ENCODE results near the gene WAC.
A peak's percentile ranks its signal among the peaks of the same experiment; 100 is the strongest.
"Not testable (repeated sequence)": the region's sequence is repeated elsewhere in the genome, so short reads cannot be mapped to it uniquely, and the experiment has no call there.

WAC gene, protein sequence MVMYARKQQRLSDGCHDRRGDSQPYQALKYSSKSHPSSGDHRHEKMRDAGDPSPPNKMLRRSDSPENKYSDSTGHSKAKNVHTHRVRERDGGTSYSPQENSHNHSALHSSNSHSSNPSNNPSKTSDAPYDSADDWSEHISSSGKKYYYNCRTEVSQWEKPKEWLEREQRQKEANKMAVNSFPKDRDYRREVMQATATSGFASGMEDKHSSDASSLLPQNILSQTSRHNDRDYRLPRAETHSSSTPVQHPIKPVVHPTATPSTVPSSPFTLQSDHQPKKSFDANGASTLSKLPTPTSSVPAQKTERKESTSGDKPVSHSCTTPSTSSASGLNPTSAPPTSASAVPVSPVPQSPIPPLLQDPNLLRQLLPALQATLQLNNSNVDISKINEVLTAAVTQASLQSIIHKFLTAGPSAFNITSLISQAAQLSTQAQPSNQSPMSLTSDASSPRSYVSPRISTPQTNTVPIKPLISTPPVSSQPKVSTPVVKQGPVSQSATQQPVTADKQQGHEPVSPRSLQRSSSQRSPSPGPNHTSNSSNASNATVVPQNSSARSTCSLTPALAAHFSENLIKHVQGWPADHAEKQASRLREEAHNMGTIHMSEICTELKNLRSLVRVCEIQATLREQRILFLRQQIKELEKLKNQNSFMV

DNA sequence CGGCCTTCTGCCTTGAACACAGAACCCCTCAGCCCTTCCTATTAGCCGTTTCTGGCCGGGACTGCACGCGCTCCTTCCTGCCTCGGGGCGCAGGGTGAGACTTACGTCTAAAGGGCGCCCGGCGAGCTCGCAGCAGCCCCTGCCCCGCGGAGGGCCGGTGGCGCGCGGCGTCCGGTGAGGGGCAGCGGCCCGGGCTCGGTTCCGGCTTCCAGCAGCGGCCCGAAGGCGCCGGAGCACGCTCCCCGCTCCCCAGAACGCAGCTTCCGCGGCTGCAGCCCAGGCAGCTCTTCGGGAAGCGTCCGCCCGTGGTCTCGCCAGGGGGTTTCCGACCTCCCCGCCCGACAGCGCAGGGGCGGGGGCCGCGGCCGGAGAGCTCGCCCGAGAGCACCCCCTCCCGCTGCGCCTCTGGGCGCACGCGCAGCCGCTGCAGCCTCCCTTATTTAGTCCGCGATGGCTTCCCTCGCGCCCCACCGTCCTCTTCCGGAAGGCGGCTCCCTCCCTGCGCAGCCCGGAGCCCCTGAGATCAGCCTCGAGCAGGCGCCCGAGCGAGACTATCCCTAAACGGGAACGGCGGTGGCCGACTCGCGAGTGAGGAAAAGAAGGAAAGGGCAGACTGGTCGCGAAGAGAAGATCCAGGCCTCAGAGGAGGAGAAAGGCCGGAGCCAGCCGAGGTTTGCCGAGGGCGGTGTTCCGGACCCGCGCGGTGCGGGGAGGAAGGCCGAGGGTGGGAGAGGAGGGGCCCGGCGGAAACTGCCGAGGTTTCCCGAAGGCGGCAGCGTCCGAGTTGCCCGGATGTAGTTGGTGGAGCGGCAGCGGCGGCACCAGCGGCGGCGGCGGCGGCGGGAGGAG lies at the start of gene WAC:
Gene WAC, plus strand, starts transcription at position 782 of the 849 bp plus-strand sequence. CDS start 462 bp downstream, outside the sequence.
- peak; percentile 95 to 96 for DNase-seq

DNA sequence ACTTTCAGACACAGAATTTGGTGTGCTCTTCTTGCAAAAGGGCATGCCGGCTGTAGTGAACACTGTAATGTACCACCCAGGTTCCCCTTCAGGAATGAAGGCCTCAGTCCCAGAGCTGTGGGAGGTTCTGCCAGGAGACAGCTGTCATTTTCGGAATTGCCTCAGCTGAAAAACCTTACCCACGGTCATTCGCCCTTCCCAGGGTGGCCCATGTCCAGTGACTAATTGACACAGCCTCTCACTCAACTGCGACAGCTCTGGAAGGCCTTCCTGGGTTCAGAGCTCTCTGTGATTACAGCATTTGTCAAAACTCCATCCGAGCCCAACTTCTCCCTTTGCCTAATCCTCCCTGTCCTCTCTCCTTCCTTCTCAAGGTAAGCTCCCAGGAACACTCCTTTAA lies 43.7 kb upstream of the WAC start:
- DNase-seq, result no peak

DNA sequence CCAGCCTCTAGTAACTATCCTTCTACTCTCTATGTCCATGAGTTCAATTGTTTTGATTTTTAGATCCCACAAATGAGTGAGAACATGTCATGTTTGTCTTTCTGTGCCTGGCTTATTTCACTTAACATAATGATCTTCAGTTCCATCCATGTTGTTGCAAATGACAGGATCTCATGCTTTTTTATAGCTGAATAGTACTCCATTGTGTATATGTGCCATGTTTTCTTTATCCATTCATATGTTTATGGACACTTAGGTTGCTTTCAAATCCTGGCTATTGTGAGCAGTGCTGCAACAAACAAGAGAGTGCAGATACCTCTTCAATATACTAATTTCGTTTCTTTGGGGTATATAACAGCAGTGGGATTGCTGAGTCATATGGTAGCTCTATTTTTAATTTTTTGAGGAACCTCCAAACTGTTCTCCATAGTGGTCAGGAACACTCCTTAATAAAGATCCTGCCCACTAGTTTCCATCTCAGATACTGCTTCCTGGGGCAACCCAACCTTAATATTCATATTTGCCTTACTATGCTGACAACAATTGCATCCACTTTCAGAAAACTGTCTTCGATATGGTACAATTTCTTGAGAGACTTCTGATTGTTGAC lies 42.6 kb upstream of the WAC start:
- not testable (repeated sequence) for DNase-seq

DNA sequence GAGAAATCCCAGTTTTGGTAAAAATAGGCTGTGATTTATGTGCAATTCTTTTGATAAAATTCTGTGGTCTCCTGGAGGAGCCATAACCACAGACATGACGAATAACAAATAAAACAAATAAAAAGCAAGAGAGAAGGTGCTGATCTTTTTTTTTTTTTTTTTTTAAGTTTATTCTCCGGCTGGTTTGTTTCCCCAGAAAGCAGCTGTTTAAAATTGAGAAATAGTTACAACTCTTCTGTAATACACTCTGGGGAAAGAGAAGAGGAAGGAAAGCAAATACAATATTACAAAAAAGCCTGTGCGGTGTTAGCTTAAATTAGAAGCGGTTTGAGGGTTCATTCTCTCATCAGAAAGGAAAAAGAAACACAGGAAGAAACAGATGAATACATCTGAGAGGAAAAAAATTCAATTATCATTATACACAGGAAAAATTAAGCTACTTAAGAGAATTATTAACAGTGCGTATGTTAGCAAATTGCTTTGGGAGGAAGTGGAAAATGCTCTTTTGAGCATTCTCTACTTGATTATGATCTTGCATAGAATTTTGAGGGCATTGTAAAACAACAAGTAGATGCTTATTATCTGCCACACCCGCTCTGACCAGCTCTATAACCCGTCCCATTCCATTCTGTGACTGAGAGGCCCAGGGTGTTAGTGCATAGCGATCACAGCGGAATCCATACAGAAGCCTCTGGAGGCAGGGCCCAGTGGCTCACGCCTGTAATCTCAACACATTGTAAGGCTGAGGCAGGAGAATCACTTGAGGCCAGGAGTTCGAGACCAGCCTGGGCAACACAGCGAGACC lies 40.6 kb upstream of the WAC start:
- peak in 1 of 2 donors; percentile 32 for DNase-seq

DNA sequence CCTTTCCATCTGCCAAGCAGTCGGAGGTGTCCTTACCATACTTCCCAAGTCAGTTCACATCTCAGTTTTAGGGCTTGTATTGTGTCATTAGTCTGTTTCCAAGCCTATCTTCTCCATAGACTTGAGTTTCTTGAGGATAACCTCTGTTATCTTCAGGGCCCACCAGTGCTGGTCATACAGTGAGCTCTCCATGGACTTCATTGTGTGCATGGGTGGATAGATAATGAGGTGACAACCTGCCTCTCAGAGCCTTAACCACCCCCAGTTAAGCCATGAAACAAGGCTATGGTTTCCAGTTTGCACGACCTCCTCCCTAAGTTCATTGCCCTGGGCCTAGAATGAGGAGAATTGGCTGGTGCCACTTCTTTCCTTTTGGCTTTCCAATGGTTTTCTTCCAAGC lies 38.5 kb upstream of the WAC start:
- no peak for DNase-seq

DNA sequence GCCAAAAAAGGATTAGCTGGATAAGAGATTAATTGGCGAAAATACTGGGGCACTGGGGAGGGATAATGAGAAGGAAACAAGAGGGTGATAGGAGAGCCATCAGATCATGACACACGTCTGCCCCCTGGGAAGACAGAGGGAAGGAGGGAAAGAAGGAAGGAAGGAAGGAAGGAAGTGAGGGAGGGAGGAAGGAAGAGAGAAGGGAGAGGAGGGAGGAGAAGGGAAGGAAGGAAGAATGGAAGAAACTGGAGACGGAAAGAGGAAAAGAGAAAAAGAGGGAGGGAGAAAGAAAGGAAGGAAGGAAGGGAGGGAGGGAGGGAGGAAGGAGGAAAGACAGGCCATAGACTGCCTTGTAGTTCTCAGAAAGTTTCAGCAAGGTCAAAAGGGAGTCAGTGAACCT lies 37.8 kb upstream of the WAC start:
- no peak for DNase-seq

DNA sequence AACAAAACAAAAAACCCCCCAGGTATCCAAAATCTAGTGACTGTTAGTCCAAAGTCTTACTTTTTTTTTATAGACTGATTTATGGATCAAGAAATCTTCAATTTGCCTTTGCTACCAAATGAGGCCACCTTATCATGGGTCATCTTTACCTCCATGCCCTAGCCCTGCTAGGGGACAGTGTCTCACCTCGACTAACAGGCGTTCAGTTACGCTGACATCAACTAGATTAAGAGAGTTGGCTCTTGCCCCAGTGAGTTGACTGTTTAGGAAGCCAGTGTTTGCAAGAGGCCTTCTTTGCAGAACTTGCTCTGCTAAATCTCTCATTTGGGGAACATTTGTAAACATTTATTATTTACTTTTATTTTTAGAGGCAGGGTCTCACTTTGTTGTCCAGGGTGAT lies 36.9 kb upstream of the WAC start:
- no peak for DNase-seq

DNA sequence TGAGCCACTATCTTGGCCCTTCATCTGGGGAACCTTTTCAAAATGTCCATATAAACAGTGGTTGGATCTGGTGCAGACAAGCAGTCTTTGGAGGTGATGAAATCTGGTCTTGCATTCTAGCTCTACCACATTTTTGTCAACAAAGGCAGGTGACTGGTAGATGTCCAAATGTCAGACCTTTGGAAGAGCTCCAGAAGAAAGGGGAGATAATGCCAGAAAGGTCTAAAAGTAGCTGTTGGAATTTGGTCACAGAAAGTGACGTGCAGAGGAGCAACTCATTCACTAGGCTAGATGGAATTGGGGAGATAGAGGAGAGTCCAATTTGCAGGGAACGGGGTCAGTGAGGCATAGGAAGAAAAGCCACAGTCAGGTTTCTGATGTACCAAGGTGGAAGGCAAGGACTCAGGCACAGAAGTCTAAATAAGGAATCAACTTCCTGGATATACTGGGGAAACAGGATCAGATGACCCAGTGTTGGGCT lies 36.4 kb upstream of the WAC start:
- DNase-seq, result no peak

DNA sequence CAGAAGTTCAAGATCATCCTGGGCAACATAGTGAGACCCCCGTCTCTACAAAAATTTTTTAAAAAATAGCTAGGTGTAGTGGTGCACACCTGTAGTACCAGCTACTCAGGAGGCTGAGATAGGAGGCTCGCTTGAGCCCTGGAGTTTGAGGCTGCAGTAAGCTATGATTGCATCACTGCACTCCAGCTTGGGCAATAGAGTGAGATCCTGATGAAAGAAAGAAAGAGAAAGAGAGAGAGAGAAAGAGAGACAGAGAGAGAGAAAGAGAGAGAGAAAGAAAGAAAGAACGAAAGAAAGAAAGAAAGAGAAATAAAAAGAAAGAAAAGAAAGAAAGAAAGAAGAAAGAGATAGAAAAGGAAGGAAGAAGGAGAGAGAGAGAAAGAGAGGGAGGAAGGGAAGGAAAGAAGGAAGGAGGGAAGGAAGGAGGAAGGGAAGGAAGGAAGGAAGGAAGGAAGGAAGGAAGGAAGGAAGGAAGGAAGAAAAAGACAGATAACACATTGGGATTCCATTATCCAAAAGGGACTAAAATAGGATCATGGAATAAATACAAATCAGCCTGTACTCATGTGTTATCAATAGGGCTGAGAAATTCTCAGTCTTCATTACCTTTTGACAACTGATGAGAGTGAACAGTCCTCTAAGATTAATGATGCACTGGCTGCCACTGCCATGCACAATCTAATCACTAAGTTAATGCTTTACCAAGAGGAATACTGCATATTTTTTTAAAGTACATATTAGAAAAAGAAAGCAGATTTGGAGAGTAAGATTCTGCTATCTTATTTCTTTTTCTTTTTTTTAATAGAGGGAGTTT lies 35.4 kb upstream of the WAC start:
- DNase-seq, result no peak

DNA sequence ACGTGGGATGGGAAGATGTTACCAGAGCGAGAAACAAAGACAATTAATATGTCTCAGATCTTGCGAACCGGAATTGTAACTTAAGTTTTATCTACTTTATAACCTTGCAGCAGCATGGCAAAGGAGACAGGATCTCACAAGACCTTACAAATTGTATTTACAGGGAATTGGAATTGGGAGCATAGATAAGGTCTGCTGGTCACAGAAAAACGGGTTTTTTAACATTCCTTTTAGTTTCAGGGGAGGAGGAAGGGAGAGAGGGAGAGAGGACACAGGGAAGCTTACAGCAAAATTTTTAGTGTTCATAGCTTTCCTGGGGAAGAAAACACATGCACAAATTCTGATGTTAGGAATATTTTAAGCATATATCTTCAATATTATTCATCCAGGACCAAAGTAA lies 32.7 kb upstream of the WAC start:
- not testable (repeated sequence) for DNase-seq

DNA sequence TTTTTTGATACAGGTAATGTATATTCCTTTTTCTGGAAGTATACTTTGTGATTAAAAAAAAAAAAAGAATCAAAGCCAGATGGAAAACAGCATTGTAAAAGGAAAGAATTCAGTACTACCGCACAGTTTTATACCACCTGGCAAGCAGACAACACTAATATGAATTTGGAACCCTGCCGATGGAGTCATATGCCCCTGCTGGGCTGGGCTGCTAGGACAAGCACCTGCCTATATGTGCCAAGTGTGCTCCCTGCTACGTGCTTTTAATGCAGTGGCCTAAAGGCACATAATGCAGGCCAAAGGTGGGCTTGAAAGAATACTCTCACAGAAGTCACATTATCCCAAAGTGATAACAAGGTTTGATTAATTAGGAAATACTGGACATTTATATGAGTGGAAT lies 29.8 kb upstream of the WAC start:
- no peak for DNase-seq

DNA sequence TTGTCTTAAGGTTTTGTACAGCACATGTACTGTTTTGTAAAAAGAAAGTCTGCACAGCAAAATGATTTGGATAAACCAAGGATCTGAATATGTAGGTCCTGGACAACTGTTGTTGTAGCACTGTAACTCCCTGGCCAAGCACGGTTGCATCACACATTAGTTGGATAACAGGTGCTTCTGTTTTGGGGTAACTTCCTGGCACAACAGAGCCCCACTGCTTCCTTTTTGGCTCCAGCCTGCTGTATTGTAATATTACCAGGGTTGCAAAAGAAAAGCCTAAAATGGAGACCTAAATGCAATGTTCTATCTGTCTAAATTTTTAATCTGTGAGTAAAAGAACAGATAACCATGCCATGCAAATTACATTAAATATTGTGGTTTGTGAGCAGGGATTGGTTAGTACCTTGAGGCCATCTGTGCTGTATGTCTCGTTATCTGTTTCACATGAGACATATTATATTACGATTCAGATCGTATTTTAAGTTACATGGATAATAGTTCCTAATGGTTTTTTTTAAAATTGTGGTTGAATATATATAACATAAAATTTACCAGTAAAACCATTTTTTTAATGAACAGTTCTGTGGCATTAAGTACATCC lies 27.5 kb upstream of the WAC start:
- no peak for DNase-seq

DNA sequence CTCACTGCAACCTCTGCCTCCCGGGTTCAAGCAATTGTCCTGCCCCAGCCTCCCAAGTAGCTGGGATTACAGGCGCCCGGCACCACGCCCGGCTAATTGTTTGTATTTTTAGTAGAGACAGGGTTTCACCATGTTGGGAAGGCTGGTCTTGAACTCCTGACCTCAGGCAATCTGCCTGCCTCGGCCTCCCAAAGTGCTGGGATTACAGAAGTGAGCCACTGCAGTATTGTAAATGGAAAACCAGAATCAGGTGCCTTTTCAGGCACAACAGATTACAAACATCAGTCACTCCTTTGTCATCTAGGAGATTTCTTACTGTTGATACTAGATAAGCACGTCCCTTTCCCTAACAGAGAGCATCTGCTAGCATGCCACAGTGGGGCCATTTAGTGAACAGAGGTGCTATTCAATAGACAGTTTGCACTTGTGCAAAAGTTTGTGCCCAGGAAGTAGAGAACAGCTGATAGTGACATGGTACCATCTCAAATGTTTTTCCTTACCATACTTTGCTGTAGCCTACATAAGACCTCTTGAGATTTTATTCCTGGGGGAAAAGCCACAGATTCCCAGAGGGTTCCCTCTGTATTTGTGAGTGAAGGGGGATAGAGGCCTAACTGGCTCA lies 24.5 kb upstream of the WAC start:
- no peak for DNase-seq

DNA sequence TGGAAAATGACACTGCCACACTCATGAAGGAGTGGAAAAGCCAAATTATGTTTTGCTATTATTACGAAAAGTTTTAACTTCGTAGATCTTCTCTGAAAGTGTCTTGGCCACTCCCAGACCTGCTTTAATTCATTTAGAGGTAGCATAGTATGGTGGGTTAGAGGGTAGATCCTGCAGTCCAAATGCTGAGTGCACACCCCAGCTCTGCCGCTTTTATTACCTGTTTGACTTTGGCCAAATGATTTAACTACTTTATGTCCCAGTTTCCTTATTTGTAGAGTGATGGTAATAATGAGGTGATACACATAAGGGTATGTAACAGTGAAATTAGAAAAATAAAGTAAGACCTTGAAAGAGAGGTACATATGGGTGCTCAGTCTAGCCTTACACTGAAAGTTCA lies 23.6 kb upstream of the WAC start:
- no peak for DNase-seq

DNA sequence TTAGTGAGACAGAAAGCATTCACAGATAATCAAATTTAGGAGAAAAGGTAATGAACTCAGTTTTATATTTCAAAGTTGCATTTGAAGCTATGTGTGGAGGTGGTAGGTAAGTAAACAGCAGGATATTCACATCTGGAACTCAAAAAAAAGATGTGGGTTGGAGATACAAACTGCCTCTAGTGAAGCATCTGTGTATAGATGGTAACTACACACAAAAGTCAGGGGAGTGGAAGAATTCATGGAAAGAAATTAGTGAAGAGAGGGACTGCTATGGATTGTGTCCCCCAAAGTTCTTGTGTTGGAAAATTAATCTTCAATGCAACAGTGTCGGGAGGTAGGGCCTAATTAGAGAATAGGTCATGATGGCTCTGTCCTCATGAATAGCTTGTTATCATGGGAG lies 18.3 kb upstream of the WAC start:
- no peak for DNase-seq

DNA sequence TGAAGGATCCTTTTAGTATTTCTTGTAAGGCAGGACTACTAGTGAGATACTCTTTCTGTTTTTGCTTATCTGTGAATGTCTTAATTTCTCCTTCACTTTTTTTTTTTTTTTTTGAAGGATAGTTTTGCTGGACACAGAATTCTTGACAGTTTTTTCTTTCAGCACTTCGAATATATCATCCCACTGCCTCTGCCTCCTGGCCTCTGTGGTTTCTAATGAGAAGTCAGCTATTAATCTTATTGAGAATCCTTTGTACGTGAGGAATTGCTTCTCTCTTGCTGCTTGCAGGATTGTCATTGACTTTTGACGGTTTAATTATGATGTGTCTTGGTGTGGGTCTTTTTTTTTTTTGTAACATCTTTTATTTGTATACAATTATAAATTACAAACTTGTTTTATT lies 12.6 kb upstream of the WAC start:
- DNase-seq, result no peak

DNA sequence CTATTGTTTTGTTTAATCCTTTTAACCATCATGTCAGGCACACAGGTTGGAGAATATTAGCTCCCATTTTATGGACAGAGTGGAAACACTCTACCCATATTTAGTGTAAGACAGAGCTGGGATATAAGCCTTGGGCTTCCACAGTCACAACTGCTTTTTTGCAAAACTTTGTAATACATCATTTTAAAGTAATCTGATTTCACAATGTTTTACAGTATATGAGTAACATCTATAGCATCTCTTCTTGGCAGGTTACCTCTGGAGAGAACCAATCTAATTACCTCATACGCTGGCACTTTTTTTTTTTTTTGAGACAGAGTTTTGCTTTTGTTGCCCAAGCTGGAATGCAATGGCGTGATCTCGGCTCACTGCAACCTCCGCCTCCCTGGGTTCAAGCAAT lies 12.1 kb upstream of the WAC start:
- not testable (repeated sequence) for DNase-seq

DNA sequence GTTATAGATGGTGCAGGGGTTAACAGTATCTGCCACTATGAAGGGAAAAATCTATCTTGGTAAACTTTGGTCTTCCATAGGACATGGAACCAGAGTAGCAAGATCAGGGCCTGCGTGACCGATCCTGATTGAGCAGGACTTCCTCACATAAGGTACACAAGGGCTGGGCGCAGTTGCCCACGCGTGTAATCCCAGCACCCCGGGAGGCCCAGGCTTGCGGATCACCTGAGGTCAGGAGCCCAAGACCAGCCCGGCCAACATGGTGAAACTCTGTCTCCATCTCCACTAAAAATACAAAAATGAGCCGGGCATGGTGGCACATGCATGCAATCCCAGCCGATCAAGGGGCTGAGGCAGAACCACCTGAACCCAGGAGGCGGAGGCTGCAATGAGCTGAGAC lies 11.0 kb upstream of the WAC start:
- DNase-seq, result not testable (repeated sequence)

DNA sequence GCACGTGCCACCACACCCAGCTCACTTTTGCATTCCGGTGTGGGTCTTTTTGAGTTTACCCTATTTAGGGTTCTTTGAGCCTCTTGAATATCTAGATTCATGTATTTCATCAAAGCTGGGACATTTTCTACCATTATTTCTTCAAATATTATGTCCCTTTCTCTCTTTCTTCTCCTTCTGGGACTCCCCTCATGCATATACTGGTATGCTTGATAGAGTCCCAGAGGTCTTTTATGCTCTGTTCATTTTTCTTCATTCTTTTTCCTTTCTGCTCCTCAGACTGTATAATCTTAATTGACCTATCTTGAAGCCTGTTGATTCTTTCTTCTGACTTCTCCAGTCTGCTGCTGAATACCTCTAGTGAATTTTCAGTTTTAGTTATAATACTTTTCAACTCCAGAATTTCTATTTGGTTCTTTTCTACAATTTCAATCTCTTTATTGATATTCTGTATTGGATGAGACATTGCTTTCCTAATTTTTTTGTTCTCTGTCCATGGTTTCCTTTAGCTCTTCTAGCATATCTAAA lies 9.1 kb upstream of the WAC start:
- DNase-seq, result no peak

DNA sequence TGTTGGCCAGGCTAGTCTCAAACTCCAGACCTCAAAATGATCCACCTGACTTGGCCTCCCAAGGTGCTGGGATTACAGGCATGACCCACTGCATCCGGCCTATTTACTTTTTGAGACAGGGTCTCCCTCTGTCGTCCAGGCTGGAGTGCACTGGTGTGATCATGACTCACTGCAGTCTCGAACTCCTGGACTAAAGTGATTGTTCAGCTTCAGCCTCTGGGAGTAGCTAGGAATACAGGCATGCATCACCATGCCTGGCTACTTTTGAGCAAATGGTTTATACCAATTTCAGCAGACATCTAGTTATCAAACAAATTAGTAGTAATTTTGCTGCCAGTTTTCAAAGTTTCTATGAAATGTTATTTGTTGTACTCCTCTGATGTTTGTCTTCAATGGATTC lies 2.2 kb upstream of the WAC start:
- no peak for DNase-seq
